HCT116 (cell line): Measurements from ENCODE around the gene SERGEF. TPM values are rescaled to one million over a fixed set of nuclear protein-coding genes. Genes with fewer than 3 reads are reported as not detected.

ENCODE experiments used
- ATAC-seq: fragments of 200-7000 bp; cut with Tn5 transposase; 2 replicates; pipeline ENCODE4 v1.9.1; 2020; ENCODE audit warnings: mild to moderate bottlenecking, moderate library complexity
- BruUV-seq: library from RNA; stranded (reverse); fragments of 400-500 nt; replicated peaks from 2 replicates; lab custom pipeline; 2021; lab: Mats Ljungman, UMichigan
- CTCF ChIA-PET: fragments of 300-600 bp; sonication (Branson Sonifier 250); formaldehyde crosslinking; loops from one replicate; lab custom pipeline; 2021; ENCODE audit warnings: antibody characterized with exemption; lab: Charles Lee
- POLR2A ChIA-PET: fragments of 300-600, 350-600 bp; sonication (Branson Sonifier 250); formaldehyde crosslinking; loops from one replicate; lab custom pipeline; 2021; ENCODE audit warnings: antibody characterized with exemption; lab: Charles Lee
- RAD21 ChIA-PET, 2 experiments: fragments of 300-600 bp; sonication (Branson Sonifier 250); formaldehyde crosslinking; loops; one replicate each; lab custom pipeline; 2023; ENCODE audit warnings: low total read pairs in 2 of 2; ENCODE audit not compliant: uncharacterized antibody in 2 of 2, unreplicated experiment in 2 of 2, low non-redundant PET in 1 of 2; lab: Charles Lee
- DNase-seq: peaks from one replicate; pipeline ENCODE4 v3.0.0-alpha.2; 2010; ENCODE audit warnings: low read depth, low spot score
- H2AFZ ChIP-seq: fragments of 200-600 bp; shearing (Covaris generic), sonication (generic); 2 replicates; pipeline ENCODE4 v1.6.1; 2017; ENCODE audit warnings: low read depth, mixed run types, mixed read lengths, antibody characterized with exemption, low read length; ENCODE audit not compliant: poor library complexity, severe bottlenecking
- H3K27ac ChIP-seq: 2 replicates; pipeline ENCODE4 v1.5.1; 2012; ENCODE audit warnings: low read depth, low read length
- H3K27me3 ChIP-seq: fragments of 200-600 bp; sonication (generic); 2 replicates; pipeline ENCODE4 v1.6.1; 2016; ENCODE audit warnings: mixed run types, low read length, mixed read lengths; ENCODE audit not compliant: insufficient read depth
- H3K36me3 ChIP-seq, 2 experiments: fragments of 200-500 bp in 1 of 2; fragments of 200-600 bp in 1 of 2; sonication (Bioruptor generic) in 1 of 2; sonication (generic) in 1 of 2; 2 replicates each; pipeline versions ENCODE4 v1.5.1 to v1.6.1; 2014 to 2016; ENCODE audit warnings: low read length in 2 of 2, inconsistent platforms in 1 of 2, mixed read lengths in 1 of 2, mixed run types in 1 of 2; ENCODE audit not compliant: insufficient read depth in 2 of 2, control insufficient read depth in 1 of 2
- H3K4me1 ChIP-seq, 2 experiments: fragments of 200-600 bp in 1 of 2; sonication (generic) in 1 of 2; 2 replicates each; pipeline versions ENCODE4 v1.5.1 to v1.6.1; 2012 to 2017; ENCODE audit warnings: low read length in 2 of 2, inconsistent platforms in 1 of 2, mild to moderate bottlenecking in 1 of 2, mixed read lengths in 1 of 2, mixed run types in 1 of 2, moderate library complexity in 1 of 2; ENCODE audit not compliant: insufficient read depth in 2 of 2, control insufficient read depth in 1 of 2
- H3K4me2 ChIP-seq: fragments of 200-600 bp; sonication (generic); 2 replicates; pipeline ENCODE4 v1.6.1; 2017; ENCODE audit warnings: mixed run types, low read length, mixed read lengths
- H3K4me3 ChIP-seq, 2 experiments: fragments of 200-600 bp in 1 of 2; sonication (generic) in 1 of 2; replicated peaks in 1 of 2; 2 replicates each; pipeline ENCODE4 v1.5.1; 2011 to 2016; ENCODE audit warnings: low read length in 2 of 2, control low read depth in 1 of 2, low read depth in 1 of 2, mild to moderate bottlenecking in 1 of 2, mixed read lengths in 1 of 2, mixed run types in 1 of 2
- H3K79me2 ChIP-seq: fragments of 200-600 bp; sonication (generic); 2 replicates; pipeline ENCODE4 v1.6.1; 2017; ENCODE audit warnings: mild to moderate bottlenecking, mixed run types, low read length, moderate library complexity, mixed read lengths; ENCODE audit not compliant: insufficient read depth
- H3K9ac ChIP-seq: fragments of 200-600 bp; sonication (generic); 2 replicates; pipeline ENCODE4 v1.6.1; 2016; ENCODE audit warnings: low read length, mixed read lengths
- H3K9me2 ChIP-seq: fragments of 200-600 bp; sonication (generic), shearing (Covaris generic); 2 replicates; pipeline ENCODE4 v1.6.1; 2017; ENCODE audit warnings: mixed run types, mild to moderate bottlenecking, moderate library complexity; ENCODE audit not compliant: insufficient read depth
- H3K9me3 ChIP-seq, 2 experiments: fragments of 200-500 bp in 1 of 2; fragments of 200-600 bp in 1 of 2; sonication (Bioruptor generic) in 1 of 2; sonication (generic) in 1 of 2; 2 replicates each; pipeline ENCODE4 v1.6.1; 2014 to 2017; ENCODE audit warnings: low read length in 2 of 2, mixed read lengths in 2 of 2, inconsistent platforms in 1 of 2, low read depth in 1 of 2, mild to moderate bottlenecking in 1 of 2, mixed run types in 1 of 2, moderate library complexity in 1 of 2; ENCODE audit not compliant: control insufficient read depth in 1 of 2, insufficient read depth in 1 of 2
- H4K20me1 ChIP-seq: fragments of 200-600 bp; sonication (generic), shearing (Covaris generic); 2 replicates; pipeline ENCODE4 v1.6.1; 2017; ENCODE audit warnings: mixed run types, mild to moderate bottlenecking, moderate library complexity; ENCODE audit not compliant: insufficient read depth
- ATF3 ChIP-seq: IDR thresholded peaks from 2 replicates; pipeline ENCODE4 v1.6.1; 2012
- CBX3 ChIP-seq: IDR thresholded peaks from 2 replicates; pipeline ENCODE4 v1.6.1; 2012; ENCODE audit warnings: low read depth
- EGR1 ChIP-seq: IDR thresholded peaks from 2 replicates; pipeline ENCODE4 v1.6.1; 2012; ENCODE audit warnings: low read depth
- EZH2 ChIP-seq: fragments of 200-600 bp; sonication (generic); IDR thresholded peaks from 2 replicates; pipeline ENCODE4 v1.6.1; 2017; ENCODE audit warnings: antibody characterized with exemption, mixed run types
- EZH2phosphoT487 ChIP-seq: fragments of 200-600 bp; IDR thresholded peaks from 2 replicates; pipeline ENCODE4 v1.6.1; 2018; ENCODE audit warnings: antibody characterized with exemption, borderline replicate concordance
- FOSL1 ChIP-seq: IDR thresholded peaks from 2 replicates; pipeline ENCODE4 v1.6.1; 2012; ENCODE audit warnings: low read depth
- MAX ChIP-seq: IDR thresholded peaks from 2 replicates; pipeline ENCODE4 v1.6.1; 2012
- RAD21 ChIP-seq: IDR thresholded peaks from 2 replicates; pipeline ENCODE4 v1.6.1; 2012; ENCODE audit warnings: low read depth, mild to moderate bottlenecking
- REST ChIP-seq: IDR thresholded peaks from 2 replicates; pipeline ENCODE4 v1.6.1; 2012; ENCODE audit warnings: low read depth
- SIN3A ChIP-seq: IDR thresholded peaks from 2 replicates; pipeline ENCODE4 v1.6.1; 2012; ENCODE audit warnings: low read depth
- SP1 ChIP-seq: IDR thresholded peaks from 2 replicates; pipeline ENCODE4 v1.6.1; 2012; ENCODE audit warnings: low read depth
- TCF7L2 ChIP-seq: IDR thresholded peaks from 2 replicates; pipeline ENCODE4 v1.7.0; 2011; ENCODE audit warnings: borderline replicate concordance, inconsistent platforms; ENCODE audit not compliant: insufficient read depth, insufficient read length; ENCODE audit errors: extremely low read depth
- YY1 ChIP-seq: IDR thresholded peaks from 2 replicates; pipeline ENCODE4 v1.6.1; 2011; ENCODE audit warnings: low read length, low read depth, moderate library complexity, mild to moderate bottlenecking; ENCODE audit not compliant: insufficient replicate concordance; ENCODE audit errors: extremely low read depth
- ZFX ChIP-seq: fragments of 450-650 bp; IDR thresholded peaks from 2 replicates; pipeline ENCODE4 v1.6.1; 2017
- intact Hi-C: fragments of 100-400 bp; cut with micrococcal nuclease; formaldehyde crosslinking; loops from 2 replicates; pipeline ENCODE4 v1.10.0; 2022
- total RNA-seq: library from RNA; stranded (reverse); gene quantifications from one replicate; pipeline ENCODE4 v1.2.1, GENCODE V29; 2021; ENCODE audit not compliant: unreplicated experiment
- TF ChIP-seq, protein P1 (sequence below): IDR thresholded peaks from 2 replicates; pipeline ENCODE4 v1.6.1; 2011; ENCODE audit warnings: mild to moderate bottlenecking, low read length, moderate library complexity; ENCODE audit not compliant: insufficient replicate concordance; ENCODE audit errors: extremely low read depth

SERGEF gene
- total RNA-seq, 1 experiment from 2014 or later: 32.8 TPM

DNA sequence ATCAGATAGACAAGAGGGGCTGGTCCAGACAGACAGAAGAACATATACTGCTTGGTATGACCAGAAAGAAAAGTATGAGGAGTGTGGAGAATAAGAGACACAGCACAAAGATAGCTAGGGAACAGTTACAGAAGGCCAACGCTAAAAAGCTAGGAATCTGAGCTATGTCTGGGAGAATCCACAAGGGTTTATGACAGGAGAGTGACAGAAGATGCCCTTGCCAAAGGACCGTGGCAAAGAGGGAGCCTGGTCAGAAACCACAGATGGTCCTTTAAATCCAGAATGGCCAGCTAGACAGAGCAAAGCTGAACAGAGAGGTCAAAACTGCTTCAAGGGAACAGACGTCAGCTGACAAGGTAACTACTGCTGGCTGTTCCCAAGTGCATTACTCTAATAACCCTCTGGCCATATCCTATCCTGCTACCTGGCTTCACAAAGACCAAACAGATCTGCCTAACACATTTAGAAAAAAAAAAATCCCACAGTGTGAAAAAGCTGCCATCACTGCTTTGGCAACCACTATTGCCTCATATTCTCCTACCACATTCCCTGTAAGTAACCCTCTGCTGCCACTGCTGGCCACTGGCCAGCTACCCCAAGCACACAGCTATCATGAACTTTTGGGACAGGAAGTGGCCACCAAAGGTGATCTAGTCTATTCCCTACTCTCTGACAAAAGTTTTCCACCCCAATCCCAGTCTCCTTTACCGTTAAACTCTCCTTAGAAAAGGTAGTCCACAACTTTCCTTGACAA, 7.3 kb downstream of the SERGEF start:
- POLR2A ChIA-PET: no interaction called here
- BruUV-seq: no TSS peak
- H3K27ac ChIP-seq: no peak overlapping the region
- no peak overlapping the region for H3K9ac ChIP-seq
- no peak for ATAC-seq
- no peaks in the 10 kb centered on the region for H3K9me3 ChIP-seq
- no peaks in the 10 kb centered on the region for H3K79me2 ChIP-seq
- peaks cover 4 to 9% of the 10 kb centered on the region in 2 experiments; a peak in 1 of 4 replicates for H3K36me3 ChIP-seq
- H3K4me2 ChIP-seq: no peak overlapping the region
- CTCF ChIA-PET: no interaction called here
- DNase-seq: no peak
- intact Hi-C loops: no loop called here
- TF ChIP-seq MAX (no peak), EZH2 (no peak), SP1 (no peak), TCF7L2 (no peak), CBX3 (no peak), REST (no peak), EZH2phosphoT487 (no peak), EGR1 (no peak), FOSL1 (no peak), SIN3A (no peak), ATF3 (no peak), RAD21 (no peak), ZFX (no peak), YY1 (no peak)
- TF ChIP-seq, protein P1, sequence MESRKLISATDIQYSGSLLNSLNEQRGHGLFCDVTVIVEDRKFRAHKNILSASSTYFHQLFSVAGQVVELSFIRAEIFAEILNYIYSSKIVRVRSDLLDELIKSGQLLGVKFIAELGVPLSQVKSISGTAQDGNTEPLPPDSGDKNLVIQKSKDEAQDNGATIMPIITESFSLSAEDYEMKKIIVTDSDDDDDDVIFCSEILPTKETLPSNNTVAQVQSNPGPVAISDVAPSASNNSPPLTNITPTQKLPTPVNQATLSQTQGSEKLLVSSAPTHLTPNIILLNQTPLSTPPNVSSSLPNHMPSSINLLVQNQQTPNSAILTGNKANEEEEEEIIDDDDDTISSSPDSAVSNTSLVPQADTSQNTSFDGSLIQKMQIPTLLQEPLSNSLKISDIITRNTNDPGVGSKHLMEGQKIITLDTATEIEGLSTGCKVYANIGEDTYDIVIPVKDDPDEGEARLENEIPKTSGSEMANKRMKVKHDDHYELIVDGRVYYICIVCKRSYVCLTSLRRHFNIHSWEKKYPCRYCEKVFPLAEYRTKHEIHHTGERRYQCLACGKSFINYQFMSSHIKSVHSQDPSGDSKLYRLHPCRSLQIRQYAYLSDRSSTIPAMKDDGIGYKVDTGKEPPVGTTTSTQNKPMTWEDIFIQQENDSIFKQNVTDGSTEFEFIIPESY: no peak
- no peaks in the 10 kb centered on the region for H3K9me2 ChIP-seq
- no peaks in the 10 kb centered on the region for H4K20me1 ChIP-seq
- RAD21 ChIA-PET: no interaction called here
- H3K27me3 ChIP-seq: no peaks in the 10 kb centered on the region
- no peak overlapping the region for H2AFZ ChIP-seq
- no peak overlapping the region for H3K4me3 ChIP-seq
- H3K4me1 ChIP-seq: no peaks in the 10 kb centered on the region
